Fibroblast of lung (primary cell): ENCODE results near the gene PSMC4.
"Not testable (repeated sequence)": the region's sequence is repeated elsewhere in the genome, so short reads cannot be mapped to it uniquely, and the experiment has no call there.

Experiments
- EZH2 ChIP-seq: IDR thresholded peaks from 2 replicates; pipeline ENCODE4 v1.5.1; 2012; ENCODE audit warnings: low read length, control low read depth, mild to moderate bottlenecking; ENCODE audit errors: missing control alignments
- TF ChIP-seq, protein P1 (sequence below), 2 donors: IDR thresholded peaks in 1 of 2; conservative IDR thresholded peaks in 1 of 2; 1 replicate in 1 of 2; 2 replicates in 1 of 2; pipeline ENCODE4 v1.5.1; 2011 to 2012; ENCODE audit warnings: low read length in 2 of 2, control low read depth in 1 of 2, inconsistent platforms in 1 of 2, low read depth in 1 of 2, mild to moderate bottlenecking in 1 of 2

DNA sequence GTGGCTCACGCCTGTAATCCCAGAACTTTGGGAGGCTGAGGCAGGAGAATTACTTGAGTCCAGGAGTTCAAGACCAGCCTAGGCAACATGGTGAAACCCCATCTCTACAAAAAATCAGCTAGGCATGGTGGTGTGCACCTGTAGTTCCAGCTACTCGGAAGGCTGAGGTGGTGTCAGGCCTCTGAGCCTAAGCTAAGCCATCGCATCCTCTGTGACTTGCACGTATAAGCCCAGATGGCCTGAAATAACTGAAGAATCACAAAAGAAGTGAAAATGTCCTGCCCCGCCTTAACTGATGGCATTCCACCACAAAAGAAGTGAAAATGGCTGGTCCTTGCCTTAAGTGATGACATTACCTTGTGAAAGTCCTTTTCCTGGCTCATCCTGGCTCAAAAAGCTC lies 13.1 kb upstream of the PSMC4 start:
- TF ChIP-seq EZH2, result not testable (repeated sequence)
- TF ChIP-seq, protein P1, sequence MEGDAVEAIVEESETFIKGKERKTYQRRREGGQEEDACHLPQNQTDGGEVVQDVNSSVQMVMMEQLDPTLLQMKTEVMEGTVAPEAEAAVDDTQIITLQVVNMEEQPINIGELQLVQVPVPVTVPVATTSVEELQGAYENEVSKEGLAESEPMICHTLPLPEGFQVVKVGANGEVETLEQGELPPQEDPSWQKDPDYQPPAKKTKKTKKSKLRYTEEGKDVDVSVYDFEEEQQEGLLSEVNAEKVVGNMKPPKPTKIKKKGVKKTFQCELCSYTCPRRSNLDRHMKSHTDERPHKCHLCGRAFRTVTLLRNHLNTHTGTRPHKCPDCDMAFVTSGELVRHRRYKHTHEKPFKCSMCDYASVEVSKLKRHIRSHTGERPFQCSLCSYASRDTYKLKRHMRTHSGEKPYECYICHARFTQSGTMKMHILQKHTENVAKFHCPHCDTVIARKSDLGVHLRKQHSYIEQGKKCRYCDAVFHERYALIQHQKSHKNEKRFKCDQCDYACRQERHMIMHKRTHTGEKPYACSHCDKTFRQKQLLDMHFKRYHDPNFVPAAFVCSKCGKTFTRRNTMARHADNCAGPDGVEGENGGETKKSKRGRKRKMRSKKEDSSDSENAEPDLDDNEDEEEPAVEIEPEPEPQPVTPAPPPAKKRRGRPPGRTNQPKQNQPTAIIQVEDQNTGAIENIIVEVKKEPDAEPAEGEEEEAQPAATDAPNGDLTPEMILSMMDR (conservative IDR thresholded peaks at IDR 0.05 in 1 of 2, IDR thresholded peaks at IDR 0.05 in 1 of 2; ENCODE audit: low read depth in 1 of 2, low read length in 2 of 2), result not testable (repeated sequence)
